Measurements from ENCODE around the gene OR51M1. TPM values are rescaled to one million over a fixed set of nuclear protein-coding genes. Genes with fewer than 3 reads are reported as not detected.

OR51M1 gene
- total RNA-seq, 4 donors from 2014 or later = not detected

GRCh38 chr11:5394091-5394490 lies 10.5 kb downstream of the OR51M1 start:
- TF ChIP-seq CTCF (IDR thresholded peaks at IDR 0.05) = no peak
- DNase-seq (ENCODE audit: low spot score) (no peak), ATAC-seq (ENCODE audit: low FRiP score) (no peak)

- DNase-seq (ENCODE audit: low spot score) (no peak), ATAC-seq (ENCODE audit: low FRiP score) (no peak)
- TF ChIP-seq CTCF (IDR thresholded peaks at IDR 0.05) = no peak
These were observed 15.3 kb downstream of the OR51M1 start for GRCh38 chr11:5398936-5399335.

- DNase-seq (ENCODE audit: low spot score) (no peak), ATAC-seq (ENCODE audit: low FRiP score) (no peak)
- no peak for TF ChIP-seq CTCF (IDR thresholded peaks at IDR 0.05)
These were observed 21.6 kb downstream of the OR51M1 start for GRCh38 chr11:5405173-5405572.

GRCh38 chr11:5420993-5421392 lies 37.4 kb downstream of the OR51M1 start:
- TF ChIP-seq CTCF (IDR thresholded peaks at IDR 0.05) = no peak
- ATAC-seq (ENCODE audit: low FRiP score) (no peak), DNase-seq (ENCODE audit: low spot score) (no peak)

GRCh38 chr11:5421811-5422210 lies 38.2 kb downstream of the OR51M1 start, which contains the start of gene OR51Q1:
Gene OR51Q1 (plus strand): TSS chr11:5422111. CDS start chr11:5422201, 90 bp downstream.
- no peak for DNase-seq (ENCODE audit: low spot score)
- ATAC-seq (ENCODE audit: low FRiP score) = no peak
- no peak for TF ChIP-seq CTCF (IDR thresholded peaks at IDR 0.05)

- no peak for TF ChIP-seq CTCF (IDR thresholded peaks at IDR 0.05)
- DNase-seq (ENCODE audit: low spot score) (no peak), ATAC-seq (ENCODE audit: low FRiP score) (no peak)
These were observed 39.5 kb downstream of the OR51M1 start for GRCh38 chr11:5423131-5423530.

- ATAC-seq (ENCODE audit: low FRiP score) = no peak
- no peak for DNase-seq (ENCODE audit: low spot score)
- TF ChIP-seq CTCF (IDR thresholded peaks at IDR 0.05) = no peak
These were observed 57.8 kb downstream of the OR51M1 start, which contains the start of gene OR51I1 for GRCh38 chr11:5441414-5441813. Gene OR51I1 (minus strand): TSS chr11:5441514. CDS start chr11:5441514, 0 bp downstream.

Small RNAs within 50 kb of the gene (small RNA-seq; reads per million reads assigned to genes)
- gene AC104389.3 = not detected

Other genes with a start within 250 kb of the OR51M1 start
- not detected for gene OR52A5, start 245.5 kb upstream of the OR51M1 start, total RNA-seq
- not detected for gene OR52A1, start 229.1 kb upstream of the OR51M1 start, total RNA-seq
- not detected for gene OR51V1, start 183.1 kb upstream of the OR51M1 start, total RNA-seq
- gene HBB, start 156.7 kb upstream of the OR51M1 start, total RNA-seq = 1,000 to 10,000 TPM in 1 of 4 donors, 100 to 1,000 TPM in 3; 160 to 1,928 (median 219) TPM
- gene HBD, start 149.3 kb upstream of the OR51M1 start, total RNA-seq = 1 to 10 TPM in 2 of 4 donors, not detected in 2; 1.1 to 3.2 TPM
- not detected for gene HBG1, start 134.0 kb upstream of the OR51M1 start, total RNA-seq
- 1 to 10 TPM in 1 of 4 donors, not detected in 3; 2.1 TPM for gene HBG2, start 129.0 kb upstream of the OR51M1 start, total RNA-seq
- not detected for gene HBE1, start 113.9 kb upstream of the OR51M1 start, total RNA-seq
- gene OR51B4, start 81.9 kb upstream of the OR51M1 start, total RNA-seq = not detected
- 1 to 10 TPM in 1 of 4 donors, under 1 TPM in 1, not detected in 2; 0.46 to 1.1 TPM for gene OR51B2, start 59.5 kb upstream of the OR51M1 start, total RNA-seq
- under 1 TPM in 3 of 4 donors, not detected in 1; 0.36 to 0.63 (median 0.46) TPM for gene OR51B5, start 40.3 kb upstream of the OR51M1 start, total RNA-seq
- gene OR51B6, start 32.3 kb upstream of the OR51M1 start, total RNA-seq = not detected
- gene OR51Q1, start 38.3 kb downstream of the OR51M1 start, total RNA-seq = not detected
- gene OR51I1, start 57.7 kb downstream of the OR51M1 start, total RNA-seq = under 1 TPM in 1 of 4 donors, not detected in 3; 0.96 TPM
- not detected for gene OR51I2, start 65.5 kb downstream of the OR51M1 start, total RNA-seq
- not detected for gene OR52D1, start 104.9 kb downstream of the OR51M1 start, total RNA-seq
- gene UBQLN3, start 126.1 kb downstream of the OR51M1 start, total RNA-seq = 1 to 10 TPM in 2 of 4 donors, under 1 TPM in 2; 0.82 to 1.3 (median 0.98) TPM
- gene UBQLNL, start 132.9 kb downstream of the OR51M1 start, total RNA-seq = 1 to 10 TPM in 2 of 4 donors, under 1 TPM in 2; 0.19 to 1.7 (median 0.81) TPM
- 1 to 10 TPM in 1 of 4 donors, under 1 TPM in 1, not detected in 2; 0.48 to 1.8 TPM for gene OR52H1, start 164.7 kb downstream of the OR51M1 start, total RNA-seq
- gene OR52B6, start 197.1 kb downstream of the OR51M1 start, total RNA-seq = not detected
- 1 to 10 TPM; 1.9 to 3.3 (median 2.8) TPM for gene TRIM6, start 212.8 kb downstream of the OR51M1 start, total RNA-seq
- 1 to 10 TPM; 3.7 to 9.6 (median 6.6) TPM for gene TRIM34, start 241.2 kb downstream of the OR51M1 start, total RNA-seq